Measurements from ENCODE around the gene INTS13. TPM values are rescaled to one million over a fixed set of nuclear protein-coding genes. Genes with fewer than 3 reads are reported as not detected.

Gene INTS13
- 10 to 100 TPM; 26.8 to 35.9 (median 28.1) TPM for total RNA-seq (2021; fragmentation: NEBNext Ultra II Directional; extraction: Animal tissue kit (Norgen Biotek cat#: 25700))
- long read RNA-seq, transcript INTS13-201 (17 exons, 2,974 nt), result major isoform, 11 of 40 reads
- long read RNA-seq, partial matches to known transcripts, result 14 of 40 reads
- long read RNA-seq, other reads (novel, unspliced or antisense), result 15 of 40 reads

- Mint-ChIP-seq H3K27me3 (ENCODE audit: insufficient read depth) (peaks cover 3% of the 10 kb centered on the region), H3K9me3 (no peaks in the 10 kb centered on the region), H3K36me3 (ENCODE audit: low read depth) (peaks cover 12% of the 10 kb centered on the region), H3K4me1 (ENCODE audit: low read depth) (peaks cover 62% of the 10 kb centered on the region), H3K27ac (peak within 1 kb of the TSS; percentile 100), H3K4me3 (peak within 1 kb of the TSS; percentile 96)
- no peak for TF ChIP-seq CTCF (IDR thresholded peaks at IDR 0.05)
- peak; percentile 99 for DNase-seq
Observed at GRCh38 chr12:26937863-26938700, at the start of gene INTS13, which contains the start of gene FGFR1OP2. Gene INTS13, minus strand, starts transcription at chr12:26937981. Its CDS starts 1,178 bp downstream, at chr12:26936803. Gene FGFR1OP2, plus strand, starts transcription at chr12:26938470. Its CDS starts 15,689 bp downstream, at chr12:26954159.

GRCh38 chr12:26982866-26983265 is 45.1 kb upstream of the INTS13 start:
- no peak for TF ChIP-seq CTCF (IDR thresholded peaks at IDR 0.05)
- DNase-seq, result no peak
- peaks cover 1% of the 10 kb centered on the region; the same call in 1 of the 2 replicates for H3K27me3 Mint-ChIP-seq (ENCODE audit: insufficient read depth)
- peaks cover 32% of the 10 kb centered on the region for H3K36me3 Mint-ChIP-seq (ENCODE audit: low read depth)
- H3K4me3 Mint-ChIP-seq, result no peak overlapping the region
- H3K4me1 Mint-ChIP-seq (ENCODE audit: low read depth), result peaks cover 8% of the 10 kb centered on the region
- no peaks in the 10 kb centered on the region for H3K9me3 Mint-ChIP-seq
- H3K27ac Mint-ChIP-seq, result no peak overlapping the region

- Mint-ChIP-seq H3K27ac (no peak overlapping the region), H3K9me3 (no peaks in the 10 kb centered on the region), H3K4me3 (no peak overlapping the region), H3K4me1 (ENCODE audit: low read depth) (no peaks in the 10 kb centered on the region), H3K36me3 (ENCODE audit: low read depth) (peaks cover 22% of the 10 kb centered on the region), H3K27me3 (ENCODE audit: insufficient read depth) (no peaks in the 10 kb centered on the region)
- DNase-seq, result no peak
- TF ChIP-seq CTCF (IDR thresholded peaks at IDR 0.05), result no peak
Observed at GRCh38 chr12:26979733-26980132, 42.0 kb upstream of the INTS13 start.

GRCh38 chr12:26978801-26979200 is 41.0 kb upstream of the INTS13 start:
- Mint-ChIP-seq H3K4me1 (ENCODE audit: low read depth) (no peaks in the 10 kb centered on the region), H3K27ac (no peak overlapping the region), H3K4me3 (no peak overlapping the region), H3K9me3 (no peaks in the 10 kb centered on the region), H3K36me3 (ENCODE audit: low read depth) (peaks cover 25% of the 10 kb centered on the region), H3K27me3 (ENCODE audit: insufficient read depth) (no peaks in the 10 kb centered on the region)
- DNase-seq, result no peak
- no peak for TF ChIP-seq CTCF (IDR thresholded peaks at IDR 0.05)

GRCh38 chr12:26976687-26977086 is 38.9 kb upstream of the INTS13 start:
- no peak overlapping the region for H3K27ac Mint-ChIP-seq

More at GRCh38 chr12:26976687-26977086, 38.9 kb upstream of the INTS13 start:
- H3K27me3 Mint-ChIP-seq (ENCODE audit: insufficient read depth), result no peaks in the 10 kb centered on the region
- no peak for TF ChIP-seq CTCF (IDR thresholded peaks at IDR 0.05)
- DNase-seq, result no peak
- no peaks in the 10 kb centered on the region for H3K9me3 Mint-ChIP-seq
- no peaks in the 10 kb centered on the region for H3K4me1 Mint-ChIP-seq (ENCODE audit: low read depth)
- no peak overlapping the region for H3K4me3 Mint-ChIP-seq
- peaks cover 20% of the 10 kb centered on the region for H3K36me3 Mint-ChIP-seq (ENCODE audit: low read depth)
